Measurements from ENCODE around the gene PROSER3.

DNA sequence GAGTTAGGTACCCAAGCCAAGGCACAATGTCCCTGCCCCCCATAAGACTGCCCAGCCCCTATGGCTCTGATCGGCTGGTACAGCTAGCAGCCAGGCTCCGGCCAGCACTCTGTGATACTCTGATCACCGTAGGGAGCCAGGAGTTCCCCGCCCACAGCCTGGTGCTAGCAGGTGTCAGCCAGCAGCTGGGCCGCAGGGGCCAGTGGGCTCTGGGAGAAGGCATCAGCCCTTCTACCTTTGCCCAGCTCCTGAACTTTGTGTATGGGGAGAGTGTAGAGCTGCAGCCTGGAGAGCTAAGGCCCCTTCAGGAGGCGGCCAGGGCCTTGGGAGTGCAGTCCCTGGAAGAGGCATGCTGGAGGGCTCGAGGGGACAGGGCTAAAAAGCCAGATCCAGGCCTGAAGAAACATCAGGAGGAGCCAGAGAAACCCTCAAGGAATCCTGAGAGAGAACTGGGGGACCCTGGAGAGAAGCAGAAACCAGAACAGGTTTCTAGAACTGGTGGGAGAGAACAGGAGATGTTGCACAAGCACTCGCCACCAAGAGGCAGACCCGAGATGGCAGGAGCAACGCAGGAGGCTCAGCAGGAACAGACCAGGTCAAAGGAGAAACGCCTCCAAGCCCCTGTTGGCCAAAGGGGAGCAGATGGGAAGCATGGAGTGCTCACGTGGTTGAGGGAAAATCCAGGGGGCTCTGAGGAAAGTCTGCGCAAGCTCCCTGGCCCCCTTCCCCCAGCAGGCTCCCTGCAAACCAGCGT is 43.2 kb upstream of the PROSER3 start:
- TF ChIP-seq CTCF (IDR thresholded peaks at IDR 0.05) = no peak
- no peak for TF ChIP-seq POLR2A (IDR thresholded peaks at IDR 0.05)
